ENCODE data around the gene SOX6. TPM values are rescaled to one million over a fixed set of nuclear protein-coding genes. Genes with fewer than 3 reads are reported as not detected.

SOX6 gene
- polyA plus RNA-seq, 3 donors, result not detected

DNA sequence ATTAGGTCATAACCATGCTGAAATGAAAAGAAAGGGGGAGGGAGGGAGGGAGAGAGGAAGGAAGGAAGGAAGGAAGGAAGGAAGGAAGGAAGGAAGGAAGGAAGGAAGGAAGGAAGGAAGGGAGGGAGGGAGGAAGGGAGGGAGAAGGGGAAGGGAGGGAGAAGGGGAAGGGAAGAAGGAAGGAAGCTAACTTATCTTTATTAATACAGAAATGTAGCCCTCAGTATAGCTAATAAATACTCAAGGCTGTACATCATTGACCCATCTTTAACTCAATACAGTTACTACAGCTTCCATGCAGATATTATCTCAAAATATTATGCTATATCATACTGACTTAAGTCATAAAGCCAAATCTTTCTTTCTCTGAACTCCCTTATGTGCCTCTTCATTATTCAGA lies 17.4 kb upstream of the SOX6 start:
- Histone ChIP-seq H3K4me1 (ENCODE audit: control insufficient read depth in 1 of 2, insufficient read depth in 2 of 2, low read length in 2 of 2) (no peaks in the 10 kb centered on the region), H2AFZ (ENCODE audit: insufficient read depth, low read depth, low read length, poor library complexity, severe bottlenecking) (no peak overlapping the region), H3K27me3 (ENCODE audit: control insufficient read depth in 2 of 2, insufficient read depth in 2 of 2, low read length in 2 of 2) (no peaks in the 10 kb centered on the region), H3K4me2 (replicated peaks; ENCODE audit: extremely low read depth, low read length, poor library complexity, severe bottlenecking) (no peak overlapping the region), H3K9ac (ENCODE audit: insufficient read depth, low read length, poor library complexity, severe bottlenecking) (no peak overlapping the region), H3K4me3 (replicated peaks in 1 of 3; ENCODE audit: low read depth in 2 of 3, low read length in 3 of 3) (no peak overlapping the region), H3K79me2 (ENCODE audit: insufficient read depth, low read length) (no peaks in the 10 kb centered on the region), H4K20me1 (ENCODE audit: insufficient read depth, low read length) (no peaks in the 10 kb centered on the region), H3K36me3 (replicated peaks in 1 of 2; ENCODE audit: control insufficient read depth in 1 of 2, insufficient read depth in 2 of 2, low read length in 2 of 2) (no peaks in the 10 kb centered on the region), H3K27ac (ENCODE audit: low read depth in 1 of 2, low read length in 2 of 2) (no peak overlapping the region), H3K9me3 (replicated peaks in 1 of 2; ENCODE audit: control insufficient read depth in 1 of 2, insufficient read depth in 1 of 2, low read length in 2 of 2) (no peaks in the 10 kb centered on the region)
- H3K4me1 Mint-ChIP-seq, result no peaks in the 10 kb centered on the region
- no peaks in the 10 kb centered on the region for H3K27me3 Mint-ChIP-seq (ENCODE audit: low read depth in 3 of 3)
- H3K27ac Mint-ChIP-seq, result no peak overlapping the region
- TF ChIP-seq CTCF (IDR thresholded peaks at IDR 0.05), result no peak
- no peak overlapping the region for H3K4me3 Mint-ChIP-seq
- peaks cover 0 to 6% (median 4%) of the 10 kb centered on the region in 7 donors for H3K9me3 Mint-ChIP-seq
- no peaks in the 10 kb centered on the region for H3K36me3 Mint-ChIP-seq
- intact Hi-C loops (cut with micrococcal nuclease), result no loop called here
- no peak for DNase-seq

DNA sequence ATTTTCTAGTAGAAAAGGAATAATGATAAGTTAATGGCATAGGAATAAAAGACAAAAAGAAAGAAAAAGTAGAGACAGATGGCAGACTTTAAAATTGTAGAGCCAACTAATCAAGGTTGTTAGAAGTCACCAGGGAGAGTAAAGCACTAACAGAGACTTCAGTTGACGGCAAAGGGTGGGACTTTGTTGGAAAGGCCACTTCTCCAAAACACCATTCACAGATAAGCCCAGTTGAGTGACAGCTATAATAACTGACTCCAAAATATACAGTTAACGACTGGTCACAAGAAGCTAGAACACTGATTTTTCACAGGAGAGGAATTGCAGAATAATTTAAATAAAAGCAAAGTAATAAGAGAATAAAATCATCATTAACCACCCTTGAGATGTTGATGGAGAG lies 16.0 kb upstream of the SOX6 start:
- Mint-ChIP-seq H3K36me3 (no peaks in the 10 kb centered on the region), H3K4me1 (no peaks in the 10 kb centered on the region), H3K27me3 (ENCODE audit: low read depth in 3 of 3) (no peaks in the 10 kb centered on the region), H3K4me3 (no peak overlapping the region), H3K27ac (no peak overlapping the region), H3K9me3 (peaks cover 0 to 6% (median 4%) of the 10 kb centered on the region in 7 donors)
- Histone ChIP-seq H3K9me3 (replicated peaks in 1 of 2; ENCODE audit: control insufficient read depth in 1 of 2, insufficient read depth in 1 of 2, low read length in 2 of 2) (no peaks in the 10 kb centered on the region), H3K4me3 (replicated peaks in 1 of 3; ENCODE audit: low read depth in 2 of 3, low read length in 3 of 3) (no peak overlapping the region), H3K36me3 (replicated peaks in 1 of 2; ENCODE audit: control insufficient read depth in 1 of 2, insufficient read depth in 2 of 2, low read length in 2 of 2) (no peaks in the 10 kb centered on the region), H3K27ac (ENCODE audit: low read depth in 1 of 2, low read length in 2 of 2) (no peak overlapping the region), H4K20me1 (ENCODE audit: insufficient read depth, low read length) (no peaks in the 10 kb centered on the region), H3K79me2 (ENCODE audit: insufficient read depth, low read length) (no peaks in the 10 kb centered on the region), H2AFZ (ENCODE audit: insufficient read depth, low read depth, low read length, poor library complexity, severe bottlenecking) (no peak overlapping the region), H3K4me2 (replicated peaks; ENCODE audit: extremely low read depth, low read length, poor library complexity, severe bottlenecking) (no peak overlapping the region), H3K4me1 (ENCODE audit: control insufficient read depth in 1 of 2, insufficient read depth in 2 of 2, low read length in 2 of 2) (no peaks in the 10 kb centered on the region), H3K9ac (ENCODE audit: insufficient read depth, low read length, poor library complexity, severe bottlenecking) (no peak overlapping the region), H3K27me3 (ENCODE audit: control insufficient read depth in 2 of 2, insufficient read depth in 2 of 2, low read length in 2 of 2) (no peaks in the 10 kb centered on the region)
- WGBS (ENCODE audit: insufficient coverage), result 80% methylated on average over 1 of the region's 2 CpGs
- TF ChIP-seq CTCF (IDR thresholded peaks at IDR 0.05), result no peak
- intact Hi-C loops (cut with micrococcal nuclease), result no loop called here
- DNase-seq, result no peak
